Choroid plexus epithelial cell (primary cell): ENCODE measurements around the gene MAP1LC3B.

ENCODE experiments used
- DNase-seq: peaks from one replicate; pipeline ENCODE4 v3.0.0-alpha.2; 2010; ENCODE audit warnings: low read depth
- H3K4me3 ChIP-seq: 2 replicates; pipeline ENCODE4 v1.5.1; 2011; ENCODE audit warnings: low read depth, mild to moderate bottlenecking, control low read depth, low read length, moderate library complexity
- CTCF ChIP-seq: conservative IDR thresholded peaks from 2 replicates; pipeline ENCODE4 v1.5.1; 2011; ENCODE audit warnings: low read depth, mild to moderate bottlenecking, control low read depth, inconsistent platforms, low read length, moderate library complexity

Gene MAP1LC3B

GRCh38 chr16:87439926-87440325, 47.8 kb downstream of the MAP1LC3B start:
- TF ChIP-seq CTCF = no peak
- DNase-seq = no peak
- H3K4me3 ChIP-seq = no peak overlapping the region

- TF ChIP-seq CTCF = no peak
- DNase-seq = peak; percentile 48
- no peak overlapping the region for H3K4me3 ChIP-seq
Observed at GRCh38 chr16:87441886-87442580, 49.9 kb downstream of the MAP1LC3B start.

- no peak for TF ChIP-seq CTCF
- H3K4me3 ChIP-seq = no peak overlapping the region
- peak; percentile 10 for DNase-seq
Observed at GRCh38 chr16:87442581-87442966, 50.4 kb downstream of the MAP1LC3B start.

GRCh38 chr16:87443016-87443415, 50.9 kb downstream of the MAP1LC3B start:
- no peak for TF ChIP-seq CTCF
- no peak overlapping the region for H3K4me3 ChIP-seq
- no peak for DNase-seq

GRCh38 chr16:87443964-87444363, 51.8 kb downstream of the MAP1LC3B start:
- TF ChIP-seq CTCF = no peak
- no peak for DNase-seq
- H3K4me3 ChIP-seq = no peak overlapping the region

- no peak for TF ChIP-seq CTCF
- H3K4me3 ChIP-seq = no peak overlapping the region
- peak; percentile 50 for DNase-seq
Observed at GRCh38 chr16:87445486-87445885, 53.4 kb downstream of the MAP1LC3B start.

- no peak overlapping the region for H3K4me3 ChIP-seq
- no peak for TF ChIP-seq CTCF
- DNase-seq = no peak
Observed at GRCh38 chr16:87446479-87446878, 54.3 kb downstream of the MAP1LC3B start.
